GM18873 (cell line): ENCODE results near the gene SLC12A1.

ENCODE experiments used
- ATAC-seq: cut with Tn5 transposase; IDR thresholded peaks from one replicate; pipeline ENCODE4 v1.9.1; 2021; ENCODE audit warnings: mild to moderate bottlenecking, moderate library complexity, moderate number of reproducible peaks; ENCODE audit not compliant: unreplicated experiment, low FRiP score

Gene SLC12A1

GRCh38 chr15:48340111-48340510 is 134.0 kb downstream of the SLC12A1 start:
- no peak for ATAC-seq

- ATAC-seq, result no peak
Measured at GRCh38 chr15:48343865-48344264, 137.8 kb downstream of the SLC12A1 start.

- no peak for ATAC-seq
Measured at GRCh38 chr15:48345516-48345915, 139.4 kb downstream of the SLC12A1 start.

GRCh38 chr15:48352474-48353072 is 146.5 kb downstream of the SLC12A1 start:
- ATAC-seq, result peak; percentile 63
